Activated CD8-positive, alpha-beta memory T cell treated with anti-CD3 and anti-CD28 coated beads, Interleukin-2, amount 50 U/mL, for 1 hour (primary cell): ENCODE data around the gene WARS2.
"Not testable (repeated sequence)": the region's sequence is repeated elsewhere in the genome, so short reads cannot be mapped to it uniquely, and the experiment has no call there.

Source experiments
- DNase-seq: peaks from one replicate; pipeline ENCODE4 v3.0.0-alpha.2; 2020; ENCODE audit errors: extremely low read depth

WARS2 gene

GRCh38 chr1:119139857-119140176 lies 636 bp downstream of the WARS2 start:
- no peak for DNase-seq

- DNase-seq = no peak
Measured at GRCh38 chr1:119139403-119139802, 1.1 kb downstream of the WARS2 start.

DNA sequence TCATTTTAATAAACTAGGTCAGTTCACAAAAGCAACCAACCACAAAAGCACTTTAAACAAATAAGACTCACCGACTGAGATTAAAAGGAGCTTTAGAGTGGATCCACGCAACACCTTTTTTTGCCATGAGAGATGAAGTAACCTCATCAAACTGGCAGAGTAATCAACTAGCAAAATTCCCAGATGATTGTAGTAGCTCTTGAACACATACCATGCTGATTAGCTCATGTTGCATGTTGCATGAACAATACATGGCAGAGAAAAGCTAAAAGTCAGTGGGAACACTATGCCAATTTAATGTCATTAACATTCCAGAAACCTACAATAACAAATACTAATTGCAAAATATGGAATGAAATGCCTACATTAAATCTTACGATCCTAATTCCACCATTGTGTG lies 4.1 kb downstream of the WARS2 start:
- DNase-seq = no peak

DNA sequence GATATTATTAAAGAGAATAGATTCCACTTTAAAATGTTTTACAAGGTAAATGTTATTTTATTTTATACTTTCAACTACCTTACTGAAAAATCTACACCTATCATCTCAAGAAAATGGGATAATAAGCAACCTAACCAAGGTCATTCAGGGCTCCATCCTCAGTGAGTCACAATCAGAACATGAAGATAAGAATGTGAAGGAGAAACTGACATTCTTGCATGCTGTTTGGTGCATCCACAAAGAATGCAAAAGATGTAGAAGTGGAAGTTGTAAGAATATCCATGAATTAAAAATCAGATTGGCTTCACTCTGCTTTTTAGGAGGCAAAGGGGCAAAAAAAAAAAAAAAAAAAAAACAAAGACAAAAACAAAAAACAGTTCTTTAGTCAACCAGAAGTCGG lies 6.5 kb downstream of the WARS2 start:
- no peak for DNase-seq

- DNase-seq = no peak
Measured at GRCh38 chr1:119132179-119132578, 8.3 kb downstream of the WARS2 start.

DNA sequence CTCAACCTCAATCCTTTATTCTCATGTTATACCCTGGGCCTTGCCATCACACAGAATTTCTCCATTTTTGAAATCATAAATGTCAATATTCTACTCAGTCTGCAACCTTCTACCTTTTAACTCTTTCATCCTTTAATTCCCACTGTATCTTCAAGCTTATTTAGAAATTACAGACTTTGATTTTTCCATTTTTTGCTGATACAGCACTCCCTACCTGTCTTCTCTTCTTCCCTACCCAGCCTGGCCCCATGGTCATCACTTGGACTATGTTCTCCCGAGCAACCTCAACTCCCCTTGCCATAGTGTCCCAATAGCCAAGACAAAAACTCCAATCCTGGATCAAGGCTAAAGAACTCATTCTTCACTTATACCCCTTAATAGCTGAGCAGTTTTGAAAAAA lies 14.6 kb downstream of the WARS2 start:
- no peak for DNase-seq

DNA sequence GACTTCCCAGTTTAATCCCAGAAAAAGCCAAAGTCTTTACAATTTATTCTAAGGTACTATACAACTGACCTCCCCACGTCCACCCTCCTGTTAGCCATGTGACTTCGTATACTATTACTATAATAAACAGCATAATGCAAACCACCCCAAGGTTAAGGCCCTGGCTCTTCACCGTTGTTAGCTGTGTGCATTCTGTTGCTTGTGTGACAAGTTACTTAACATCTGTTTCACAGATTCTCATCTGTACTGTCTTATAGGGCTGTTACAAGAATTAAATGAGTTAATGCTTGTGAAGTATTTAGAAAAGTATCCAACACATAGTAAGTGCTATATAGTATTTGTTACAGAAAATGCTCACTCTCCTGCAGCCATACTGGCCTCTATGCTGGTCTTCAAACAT lies 15.7 kb downstream of the WARS2 start:
- no peak for DNase-seq

DNA sequence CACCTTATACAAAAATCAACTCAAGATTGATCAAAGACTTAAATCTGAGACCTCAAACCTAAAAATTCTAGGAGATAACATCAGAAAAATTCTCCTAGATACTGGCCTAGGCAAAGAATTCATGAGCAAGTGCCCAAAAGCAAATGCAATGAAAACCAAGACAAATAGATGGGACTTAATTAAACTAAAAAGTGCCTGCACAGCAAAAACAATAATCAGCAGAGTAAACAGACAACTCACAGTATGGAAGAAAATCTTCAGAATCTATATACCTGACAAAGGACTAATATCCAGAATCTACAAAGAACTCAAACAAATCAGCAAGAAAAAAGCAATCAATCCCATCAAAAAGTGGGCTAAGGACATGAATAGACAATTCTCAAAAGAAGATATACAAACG lies 18.6 kb downstream of the WARS2 start:
- not testable (repeated sequence) for DNase-seq

DNA sequence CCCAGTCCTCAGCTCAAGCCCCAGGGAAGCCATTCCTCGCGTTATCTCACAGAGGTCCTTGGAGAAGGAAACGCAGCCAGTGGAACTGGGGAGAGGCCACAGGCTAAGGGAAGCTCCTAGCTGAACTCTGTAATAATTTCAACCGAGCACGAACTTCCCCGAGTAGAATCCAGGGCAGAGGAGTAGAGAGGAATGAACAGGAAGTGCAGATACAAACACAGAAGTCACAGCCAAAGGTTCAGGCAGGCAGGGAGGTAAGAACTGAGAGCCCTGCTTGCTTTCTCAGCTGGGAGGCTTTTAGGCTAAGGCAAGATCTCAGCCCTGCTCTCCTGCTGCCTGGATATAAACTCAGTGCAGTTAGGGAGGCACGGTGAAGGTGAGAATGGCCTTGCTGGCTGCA lies 23.7 kb downstream of the WARS2 start:
- no peak for DNase-seq

DNA sequence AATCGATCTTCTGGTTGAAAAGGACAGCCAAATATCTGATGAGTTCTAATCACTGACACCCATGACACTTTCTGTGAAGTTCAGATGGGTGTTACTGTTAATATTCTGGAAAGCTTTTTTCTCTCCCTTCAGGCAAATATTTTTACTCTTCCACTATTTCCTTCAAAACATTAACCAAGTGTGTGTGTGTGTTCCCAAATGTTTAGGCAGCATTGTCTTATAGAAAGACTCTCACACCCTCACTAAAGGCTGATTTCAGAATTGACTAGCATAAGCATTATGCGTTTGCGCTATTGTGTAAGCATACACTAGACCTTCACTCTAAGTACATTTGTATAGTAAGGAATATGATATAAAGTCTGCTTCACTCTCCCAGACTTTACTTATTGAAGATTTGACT lies 24.7 kb downstream of the WARS2 start:
- DNase-seq = no peak

DNA sequence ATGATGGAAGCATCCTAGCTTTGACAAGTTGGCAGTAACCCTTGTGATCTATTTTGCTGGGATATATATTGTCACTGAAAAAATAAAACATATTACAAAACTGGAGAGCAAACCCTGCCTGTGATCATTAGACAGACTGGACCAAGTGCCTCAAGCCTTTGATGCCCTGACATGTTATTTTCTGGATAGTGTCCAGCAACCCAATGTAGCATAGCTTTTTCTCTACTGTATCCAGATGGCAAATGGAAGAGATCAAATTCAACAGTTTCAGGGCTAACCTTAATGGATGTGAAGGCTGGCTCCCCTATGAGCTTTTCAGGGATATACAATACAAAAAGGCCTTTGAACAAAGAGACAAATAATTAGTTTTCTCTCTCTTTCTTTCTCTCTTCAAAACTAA lies 25.1 kb downstream of the WARS2 start:
- no peak for DNase-seq

DNA sequence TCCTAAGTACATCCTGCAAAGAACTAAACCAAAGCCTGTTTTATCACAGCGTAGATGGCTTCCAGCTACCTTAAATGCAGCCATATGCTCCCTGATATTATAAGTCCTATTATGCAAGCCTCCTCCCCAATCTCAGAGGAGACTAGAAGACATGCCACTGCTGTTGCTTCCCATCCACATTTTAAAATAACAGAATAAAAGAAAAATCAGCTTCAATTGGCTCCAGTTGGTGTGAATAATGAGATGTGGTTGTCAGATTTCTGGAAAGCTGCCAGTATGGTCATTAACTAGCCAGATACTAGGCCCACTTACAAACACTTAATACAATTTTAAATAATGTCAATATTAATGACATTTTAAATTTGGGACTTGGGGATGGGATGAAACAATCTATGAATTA lies 25.7 kb downstream of the WARS2 start:
- no peak for DNase-seq

- DNase-seq = no peak
Measured at GRCh38 chr1:119112791-119113190, 27.7 kb downstream of the WARS2 start.

DNA sequence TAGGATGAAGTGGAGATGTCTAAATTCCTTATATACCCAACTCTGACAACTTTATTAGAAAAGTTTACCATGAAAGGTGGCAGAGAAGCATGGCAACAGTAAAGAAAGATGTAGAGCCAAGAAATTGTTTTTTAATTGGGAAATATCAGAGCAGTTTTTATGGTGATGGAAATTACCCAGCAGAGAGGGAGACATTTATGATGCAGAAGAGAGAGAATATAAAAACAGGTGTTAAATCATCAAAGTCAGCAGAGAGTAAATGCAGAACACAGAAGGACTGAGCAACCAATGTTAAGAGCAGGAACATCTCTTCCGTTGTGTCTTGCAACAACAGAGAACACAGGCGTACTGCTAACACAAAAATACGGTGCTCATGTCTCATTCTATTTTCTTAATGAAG lies 28.2 kb downstream of the WARS2 start:
- no peak for DNase-seq

DNA sequence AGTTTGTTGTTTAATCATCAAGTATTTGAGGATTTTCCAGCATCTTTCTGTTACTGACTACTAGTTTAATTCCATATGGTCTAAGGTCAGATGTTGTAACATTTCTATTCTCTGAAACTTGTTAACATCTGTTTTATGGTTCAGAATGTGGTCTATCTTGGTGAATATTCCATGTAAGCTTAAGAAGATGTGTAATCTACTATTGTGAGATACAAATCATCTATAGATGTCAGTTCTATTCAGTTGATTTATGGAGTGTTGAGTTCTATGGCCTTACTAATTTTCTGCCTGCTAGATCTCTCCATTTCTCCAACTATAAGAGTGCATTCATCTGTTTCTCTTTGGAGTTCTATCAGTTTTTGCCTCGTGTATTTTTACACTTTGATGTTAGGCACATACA lies 31.5 kb downstream of the WARS2 start:
- DNase-seq = no peak

DNA sequence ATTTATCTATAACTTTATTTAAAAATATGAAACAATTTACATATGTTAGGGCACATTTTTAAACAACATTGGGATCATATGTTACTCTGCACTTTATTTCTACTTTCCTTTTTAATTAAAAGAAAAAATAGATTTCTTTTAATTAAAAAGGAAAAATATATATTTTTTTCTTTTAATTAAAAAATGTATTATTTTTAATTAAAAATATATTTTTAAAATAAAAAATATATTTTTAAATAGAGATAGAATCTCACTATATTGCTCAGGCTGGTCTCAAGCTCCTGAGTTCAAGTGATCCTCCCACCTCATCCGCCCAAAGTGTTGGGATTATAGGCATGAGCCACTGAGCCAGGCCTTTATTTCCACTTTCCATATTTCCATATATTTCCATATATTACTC lies 36.7 kb downstream of the WARS2 start:
- no peak for DNase-seq

DNA sequence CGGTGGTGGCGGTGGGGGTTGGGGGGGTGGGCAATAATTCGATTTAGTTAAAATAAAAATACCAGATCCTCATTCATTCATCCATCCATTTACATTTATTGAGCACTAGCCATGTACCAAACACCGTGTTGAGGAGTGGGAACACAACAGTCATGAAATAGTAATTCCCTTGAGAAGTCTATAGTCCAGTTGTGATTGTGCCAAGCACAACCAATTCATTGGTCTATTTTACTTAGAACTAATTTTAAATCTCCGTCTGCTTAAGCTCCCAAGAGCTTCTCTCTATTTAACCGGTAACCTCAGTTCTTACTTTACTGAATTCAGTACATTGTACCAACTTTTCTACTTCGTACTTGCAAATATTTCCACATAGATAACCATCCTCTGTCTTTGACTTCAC lies 38.4 kb downstream of the WARS2 start:
- DNase-seq = no peak

DNA sequence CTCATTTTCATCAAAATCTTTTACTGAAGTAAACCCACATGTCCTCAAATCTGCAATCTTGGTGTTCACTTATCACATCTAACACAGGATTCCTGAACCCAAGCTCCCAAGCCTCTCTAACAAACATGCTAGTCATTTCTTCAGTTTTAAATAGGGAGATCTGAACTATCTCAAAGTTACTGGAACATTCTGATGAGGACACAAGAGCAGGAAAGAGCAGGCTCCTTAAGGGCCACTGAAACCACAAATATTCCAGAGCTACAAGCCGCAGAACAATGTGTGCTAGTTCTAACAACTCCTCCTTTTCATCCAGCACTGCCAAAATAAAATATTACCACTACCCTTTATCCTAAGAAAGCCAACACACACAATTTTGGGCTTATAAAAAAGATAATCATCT lies 38.9 kb downstream of the WARS2 start:
- no peak for DNase-seq

DNA sequence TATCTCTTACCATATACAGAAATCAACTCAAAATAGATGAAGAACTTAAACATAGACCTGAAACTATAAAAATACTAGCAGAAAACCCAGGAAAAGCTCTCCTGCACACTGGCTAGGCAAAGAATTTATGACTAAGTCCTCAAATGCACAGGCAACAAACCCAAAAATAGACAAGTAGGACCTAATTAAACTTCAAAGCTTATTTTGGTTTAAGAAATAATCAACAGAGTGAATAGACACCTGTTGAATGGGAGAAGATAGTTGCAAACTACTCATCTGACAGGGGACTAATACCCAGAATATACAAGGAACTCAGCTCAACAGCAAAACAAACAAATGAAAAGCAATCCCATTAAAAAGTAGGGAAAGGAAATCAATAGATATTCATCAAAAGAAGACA lies 40.7 kb downstream of the WARS2 start:
- no peak for DNase-seq

- no peak for DNase-seq
Measured at GRCh38 chr1:119097380-119097779, 43.1 kb downstream of the WARS2 start.

- DNase-seq = no peak
Measured at GRCh38 chr1:119093721-119094120, 46.7 kb downstream of the WARS2 start.

GRCh38 chr1:119091618-119092017 lies 48.8 kb downstream of the WARS2 start:
- DNase-seq = no peak

DNA sequence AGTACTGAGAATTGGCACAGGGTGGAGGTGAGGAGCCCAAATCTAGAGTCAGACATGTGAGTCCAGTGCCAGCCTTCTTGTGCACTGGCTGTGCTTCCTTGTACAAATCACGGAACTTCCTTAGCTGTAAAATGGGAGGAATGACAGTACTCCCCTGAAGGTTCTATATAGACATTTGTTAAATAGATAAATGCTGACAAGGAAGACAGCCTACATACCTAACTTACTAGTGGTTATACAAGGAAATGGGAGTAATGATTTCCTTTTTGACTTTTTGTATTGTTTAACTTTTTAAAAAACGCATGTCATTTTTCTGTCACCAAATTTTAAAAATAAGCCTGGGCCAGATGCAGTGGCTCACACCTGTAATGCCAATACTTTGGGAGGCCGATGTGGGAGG lies 50.2 kb downstream of the WARS2 start:
- DNase-seq = no peak

GRCh38 chr1:119086830-119087229 lies 53.6 kb downstream of the WARS2 start:
- DNase-seq = no peak

DNA sequence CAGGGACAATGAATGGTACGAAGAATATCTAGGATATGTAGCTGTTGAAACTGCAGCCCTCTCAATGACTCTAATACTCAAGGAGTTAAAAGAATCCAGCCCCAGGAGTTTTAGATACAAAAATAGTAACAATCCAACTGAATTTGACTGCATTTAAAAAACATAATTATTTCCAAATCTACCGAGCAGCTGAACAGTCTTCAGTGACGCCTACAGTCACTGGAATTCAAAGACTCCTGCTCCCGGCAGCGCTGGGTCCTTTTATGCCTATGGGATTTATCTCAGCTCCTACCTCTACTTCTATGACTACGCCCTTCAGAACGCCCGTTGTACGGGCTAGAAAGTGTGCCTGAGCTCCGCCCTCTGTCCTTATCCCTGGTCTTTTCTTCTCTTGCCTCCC lies 55.7 kb downstream of the WARS2 start:
- DNase-seq = no peak
